H1 (cell line): ENCODE data around the gene GPR137. TPM values are rescaled to one million over a fixed set of nuclear protein-coding genes. Genes with fewer than 3 reads are reported as not detected.

Experiments used
- CTCF ChIA-PET: fragments of 300-600 bp; sonication (Branson Sonifier 250); formaldehyde crosslinking; loops from one replicate; lab custom pipeline; 2021; ENCODE audit not compliant: partially characterized antibody; lab: Charles Lee
- POLR2A ChIA-PET: fragments of 300-600 bp; sonication (Branson Sonifier 250); formaldehyde crosslinking; loops from one replicate; lab custom pipeline; 2021; ENCODE audit warnings: inconsistent platforms; ENCODE audit not compliant: partially characterized antibody; lab: Charles Lee
- DNase-seq, 2 experiments: peaks; one replicate each; pipeline versions ENCODE4 v3.0.0 to v3.0.0-alpha.2; 2010 to 2022; ENCODE audit warnings: low spot score in 2 of 2, low read depth in 1 of 2, mixed read lengths in 1 of 2
- FAIRE-seq: peaks from 2 replicates; lab custom pipeline; 2011; peaks lifted over from hg19 to GRCh38; lab: Jason Lieb, UNC
- H2AFZ ChIP-seq: 2 replicates; pipeline ENCODE4 v1.8.1; 2012; ENCODE audit warnings: low read length, inconsistent platforms
- H2AK5ac ChIP-seq: 2 replicates; pipeline ENCODE4 v1.6.1; 2013; ENCODE audit warnings: low read depth, low read length
- H2BK120ac ChIP-seq: replicated peaks from 2 replicates; pipeline ENCODE3; 2013; ENCODE audit warnings: low read depth, low read length, inconsistent platforms
- H2BK12ac ChIP-seq: 2 replicates; pipeline ENCODE4 v1.6.1; 2013; ENCODE audit warnings: low read depth, low read length
- H2BK15ac ChIP-seq: 2 replicates; pipeline ENCODE4 v1.6.1; 2013; ENCODE audit warnings: low read length
- H2BK20ac ChIP-seq: 2 replicates; pipeline ENCODE4 v1.6.1; 2013; ENCODE audit warnings: low read length
- H2BK5ac ChIP-seq: 2 replicates; pipeline ENCODE4 v1.6.1; 2013; ENCODE audit warnings: low read depth, low read length
- H3K14ac ChIP-seq: 2 replicates; pipeline ENCODE4 v1.6.1; 2013; ENCODE audit warnings: inconsistent platforms; ENCODE audit not compliant: insufficient read length
- H3K18ac ChIP-seq: 2 replicates; pipeline ENCODE4 v1.6.1; 2013; ENCODE audit warnings: low read length; ENCODE audit errors: extremely low read depth
- H3K23ac ChIP-seq: 2 replicates; pipeline ENCODE4 v1.6.1; 2013; ENCODE audit warnings: inconsistent platforms; ENCODE audit not compliant: insufficient read length
- H3K23me2 ChIP-seq: 2 replicates; pipeline ENCODE4 v1.6.1; 2013; ENCODE audit warnings: low read depth, low read length
- H3K27ac ChIP-seq: 2 replicates; pipeline ENCODE4 v1.6.1; 2011; ENCODE audit warnings: low read depth, low read length, inconsistent platforms
- H3K27me3 ChIP-seq, 4 experiments: replicated peaks in 1 of 4; 1 replicate in 1 of 4; 2 replicates in 3 of 4; pipeline versions ENCODE4 v1.6.1 to v1.8.1; 2011 to 2013; ENCODE audit warnings: low read length in 3 of 4, mild to moderate bottlenecking in 3 of 4, inconsistent platforms in 2 of 4, mixed read lengths in 2 of 4, moderate library complexity in 1 of 4; ENCODE audit not compliant: control insufficient read depth in 3 of 4, insufficient read depth in 3 of 4; ENCODE audit errors: extremely low read depth in 1 of 4
- H3K36me3 ChIP-seq, 4 experiments: 2 replicates each; pipeline versions ENCODE4 v1.6.1 to v1.8.1; 2011 to 2013; ENCODE audit warnings: mild to moderate bottlenecking in 4 of 4, low read length in 3 of 4, moderate library complexity in 2 of 4, control low read depth in 1 of 4, inconsistent platforms in 1 of 4; ENCODE audit not compliant: insufficient read depth in 4 of 4, control insufficient read depth in 2 of 4
- H3K4ac ChIP-seq: replicated peaks from 2 replicates; pipeline ENCODE3; 2013; ENCODE audit warnings: low read length, low read depth, mixed read lengths, inconsistent platforms; ENCODE audit not compliant: insufficient read length
- H3K4me1 ChIP-seq, 4 experiments: replicated peaks in 1 of 4; 1 replicate in 1 of 4; 2 replicates in 3 of 4; pipeline versions ENCODE4 v1.6.1 to v1.8.1; 2011 to 2013; ENCODE audit warnings: low read length in 3 of 4, inconsistent platforms in 2 of 4, mixed read lengths in 1 of 4; ENCODE audit not compliant: insufficient read depth in 4 of 4, control insufficient read depth in 3 of 4
- H3K4me2 ChIP-seq, 2 experiments: 2 replicates each; pipeline versions ENCODE4 v1.6.1 to v1.8.1; 2011 to 2013; ENCODE audit warnings: low read depth in 2 of 2, low read length in 2 of 2, control low read depth in 1 of 2, inconsistent platforms in 1 of 2, mild to moderate bottlenecking in 1 of 2; ENCODE audit not compliant: insufficient read depth in 1 of 2
- H3K4me3 ChIP-seq, 4 experiments: fragments of 200-600, 300-600 bp in 1 of 4; sonication (generic), shearing (Covaris generic), sonication (Bioruptor Twin) in 1 of 4; 2 replicates each; pipeline versions ENCODE4 v1.5.1 to v1.8.1; 2011 to 2016; ENCODE audit warnings: low read length in 4 of 4, low read depth in 3 of 4, control low read depth in 2 of 4, inconsistent platforms in 2 of 4, mild to moderate bottlenecking in 2 of 4, mixed read lengths in 1 of 4, moderate library complexity in 1 of 4; ENCODE audit not compliant: insufficient read depth in 2 of 4; ENCODE audit errors: extremely low read depth in 1 of 4
- H3K56ac ChIP-seq: replicated peaks from 2 replicates; pipeline ENCODE3; 2013; ENCODE audit warnings: low read depth, mild to moderate bottlenecking, mixed read lengths, low read length, inconsistent platforms; ENCODE audit not compliant: insufficient read length
- H3K79me1 ChIP-seq: 2 replicates; pipeline ENCODE4 v1.6.1; 2013; ENCODE audit warnings: low read depth, low read length, control low read depth
- H3K79me2 ChIP-seq, 2 experiments: 2 replicates each; pipeline versions ENCODE4 v1.6.1 to v1.8.1; 2012 to 2013; ENCODE audit warnings: low read length in 2 of 2, mild to moderate bottlenecking in 2 of 2, inconsistent platforms in 1 of 2; ENCODE audit not compliant: insufficient read depth in 2 of 2, control insufficient read depth in 1 of 2
- H3K9ac ChIP-seq, 4 experiments: replicated peaks in 1 of 4; 1 replicate in 1 of 4; 2 replicates in 3 of 4; pipeline versions ENCODE4 v1.6.1 to v1.8.1; 2011 to 2013; ENCODE audit warnings: low read depth in 3 of 4, low read length in 3 of 4, control low read depth in 2 of 4, mild to moderate bottlenecking in 2 of 4, moderate library complexity in 2 of 4, inconsistent platforms in 1 of 4; ENCODE audit errors: extremely low read depth in 1 of 4
- H3K9me3 ChIP-seq, 2 experiments: 2 replicates each; pipeline versions ENCODE4 v1.6.1 to v1.8.1; 2012 to 2013; ENCODE audit warnings: mild to moderate bottlenecking in 2 of 2, moderate library complexity in 2 of 2, control low read depth in 1 of 2, inconsistent platforms in 1 of 2, low read depth in 1 of 2, low read length in 1 of 2, mixed read lengths in 1 of 2; ENCODE audit not compliant: insufficient read depth in 2 of 2
- H4K20me1 ChIP-seq, 2 experiments: replicated peaks in 1 of 2; 2 replicates each; pipeline versions ENCODE3 to v1.8.1; 2011 to 2013; ENCODE audit warnings: inconsistent platforms in 2 of 2, low read length in 2 of 2, mild to moderate bottlenecking in 1 of 2; ENCODE audit not compliant: insufficient read depth in 2 of 2, control insufficient read depth in 1 of 2
- H4K5ac ChIP-seq: 2 replicates; pipeline ENCODE4 v1.6.1; 2013; ENCODE audit warnings: low read length, low read depth, mixed read lengths, inconsistent platforms; ENCODE audit not compliant: insufficient read length
- H4K8ac ChIP-seq: 2 replicates; pipeline ENCODE4 v1.8.0; 2013; ENCODE audit warnings: mild to moderate bottlenecking, moderate library complexity, low read length, inconsistent platforms; ENCODE audit not compliant: insufficient read depth; ENCODE audit errors: extremely low read depth
- H4K91ac ChIP-seq: replicated peaks from 2 replicates; pipeline ENCODE3; 2013; ENCODE audit warnings: low read length, mixed read lengths, inconsistent platforms; ENCODE audit not compliant: insufficient read length
- CREB1 ChIP-seq: IDR thresholded peaks from 2 replicates; pipeline ENCODE4 v1.6.1; 2012; ENCODE audit warnings: inconsistent platforms
- POLR2AphosphoS5 ChIP-seq: IDR thresholded peaks from 2 replicates; pipeline ENCODE4 v1.6.1; 2011; ENCODE audit warnings: low read depth, low read length
- SP4 ChIP-seq: IDR thresholded peaks from 2 replicates; pipeline ENCODE4 v1.6.1; 2012; ENCODE audit warnings: low read length, inconsistent platforms
- SUZ12 ChIP-seq: fragments of 200-600 bp; sonication (generic); IDR thresholded peaks from 2 replicates; pipeline ENCODE4 v1.6.1; 2012; ENCODE audit warnings: mild to moderate bottlenecking, inconsistent platforms, low read length, moderate library complexity, mixed read lengths
- TEAD4 ChIP-seq: IDR thresholded peaks from 2 replicates; pipeline ENCODE4 v1.6.1; 2012; ENCODE audit warnings: low read depth, low read length, inconsistent platforms, mixed read lengths
- WGBS, 2 experiments: shearing (Covaris generic) in 1 of 2; methylation state at CpG; one replicate each; pipeline versions ENCODE4 v1.1.6 to v1.1.7; 2013 to 2015; ENCODE audit warnings: low lambda C conversion rate in 2 of 2, mixed read lengths in 2 of 2, inconsistent platforms in 1 of 2, low coverage in 1 of 2, missing lambda C conversion rate in 1 of 2; ENCODE audit not compliant: insufficient replicate concordance in 2 of 2, insufficient coverage in 1 of 2, insufficient read length in 1 of 2; ENCODE audit errors: extremely low coverage in 1 of 2, missing lambda C conversion rate in 1 of 2; 5-methylcytosine and 5-hydroxymethylcytosine counted together
- polyA plus RNA-seq, 7 experiments: library from polyadenylated mRNA; depleted of rRNA in 3 of 7; stranded (reverse) in 5 of 7; unstranded in 2 of 7; fragments of >200 nt in 5 of 7; fragments of 200-250 nt in 2 of 7; gene quantifications; 1 replicate in 5 of 7; 2 replicates in 1 of 7; 4 replicates in 1 of 7; pipeline versions ENCODE4 v1.2.1 to v1.2.3, GENCODE V29; 2011 to 2013; ENCODE audit warnings: missing spikeins in 2 of 7, mixed read lengths in 2 of 7
- total RNA-seq: library from RNA; stranded (reverse); fragmentation: NEBNext Ultra II Directional; extraction: Animal tissue kit (Norgen Biotek cat#: 25700); gene quantifications from 2 replicates; pipeline ENCODE4 v1.2.1, GENCODE V29; 2021

GPR137 gene
- total and polyA plus RNA-seq, 2 of the 8 experiments (the other 6 are each of a cell fraction or from before 2014, with no cell fraction given): 36.2 to 37.8 TPM

GRCh38 chr11:64268893-64269539, 16.6 kb upstream of the GPR137 start:
- peak overlapping the region; percentile 20; the same call in 1 of the 2 replicates for H2BK15ac ChIP-seq
- no peak overlapping the region for H2AK5ac ChIP-seq
- WGBS, 2 experiments: 8% methylated on average over 16 of the region's 34 CpGs; no CpG with 5 or more reads in 1 of the 2 experiments
- no peaks in the 10 kb centered on the region; the same call in 1 of the 2 replicates for H3K79me1 ChIP-seq
- peaks cover 0 to 11% (median 5%) of the 10 kb centered on the region in 4 experiments; a peak in 5 of 7 replicates for H3K4me1 ChIP-seq
- no peak overlapping the region for H2AFZ ChIP-seq
- no peaks in the 10 kb centered on the region for H3K9me3 ChIP-seq
- H3K14ac ChIP-seq: no peak overlapping the region
- H3K56ac ChIP-seq: peak overlapping the region; percentile 78
- H3K23me2 ChIP-seq: peaks cover 4% of the 10 kb centered on the region
- H3K27me3 ChIP-seq: no peaks in the 10 kb centered on the region
- H3K4me3 ChIP-seq: peak overlapping the region; percentile 70 to 82 (median 80)
- H3K23ac ChIP-seq: no peak overlapping the region
- H4K91ac ChIP-seq: no peak overlapping the region
- peak overlapping the region; percentile 79 for H4K8ac ChIP-seq
- H3K18ac ChIP-seq: peak overlapping the region; percentile 52
- peak in 1 of 2 experiments; percentile 76 for DNase-seq
- 0 out of 4 replicates have a peak, but pooled peaks cover 0 to 4% of the 10 kb centered on the region in 2 experiments for H3K79me2 ChIP-seq
- peak overlapping the region; percentile 81; the same call in 1 of the 2 replicates for H2BK5ac ChIP-seq
- peak overlapping the region; percentile 19 for H3K4ac ChIP-seq
- H3K27ac ChIP-seq: peak overlapping the region; percentile 47; the same call in 1 of the 2 replicates
- TF ChIP-seq SUZ12 (no peak), TEAD4 (peak; percentile 57; the same call in 1 of the 2 replicates), POLR2AphosphoS5 (peak; percentile 14; the same call in 1 of the 2 replicates), SP4 (peak; percentile 7; the same call in 1 of the 2 replicates), CREB1 (0 out of 2 replicates have a peak, but pooled peaks have one; percentile 11)
- TF ChIP-seq, all 59 proteins: peak for 4
- ChIA-PET CTCF (interaction anchor here (0.9 to 13.7 kb wide), 12 partner anchors 13 to 84 kb away, joined by 3 to 168 read pairs (median 6); partner anchors contain the start of genes BAD, CATSPERZ, ESRRA and PLCB3), POLR2A (interaction anchor here (0.7 to 11.9 kb wide), 20 partner anchors 12 to 1418 kb away, joined by 3 to 352 read pairs (median 6); partner anchors contain the start of genes BAD, ESRRA, FERMT3 and FKBP2)
- Histone ChIP-seq H3K36me3 (peaks cover 9 to 24% (median 15%) of the 10 kb centered on the region in 4 experiments), H4K20me1 (peaks cover 2 to 5% of the 10 kb centered on the region in 2 experiments), H2BK20ac (no peak overlapping the region), H3K9ac (peak overlapping the region; percentile 41 to 88 (median 73); a peak in 6 of 7 replicates), H2BK12ac (no peak overlapping the region), H3K4me2 (peak overlapping the region; percentile 80 to 86), H2BK120ac (no peak overlapping the region), H4K5ac (peak overlapping the region; percentile 90)
- FAIRE-seq: no peak
